GM12878 (cell line): ENCODE data around the gene FOXP4. TPM values are rescaled to one million over a fixed set of nuclear protein-coding genes. Genes with fewer than 3 reads are reported as not detected.

Experiments
- ATAC-seq: fragments of 200-7000 bp; cut with Tn5 transposase; 3 replicates; pipeline ENCODE4 v1.9.1; 2020; ENCODE audit warnings: mild to moderate bottlenecking, moderate library complexity
- BruUV-seq: library from RNA; stranded (reverse); fragments of 400-500 nt; replicated peaks from 2 replicates; lab custom pipeline; 2021; lab: Mats Ljungman, UMichigan
- CTCF ChIA-PET: fragments of 300-600 bp; sonication (Branson Sonifier 250); formaldehyde crosslinking; extraction: SDS; loops from one replicate; lab custom pipeline; 2021; ENCODE audit warnings: inconsistent platforms; lab: Yijun Ruan, JAX
- POLR2A ChIA-PET: fragments of 350-600 bp; formaldehyde crosslinking; extraction: SDS; loops from one replicate; lab custom pipeline; 2021; ENCODE audit warnings: inconsistent platforms; lab: Charles Lee
- RAD21 ChIA-PET: fragments of 300-600 bp; sonication (Branson Sonifier 250); formaldehyde crosslinking; loops from one replicate; lab custom pipeline; 2023; ENCODE audit warnings: antibody characterized with exemption; ENCODE audit not compliant: unreplicated experiment; lab: Charles Lee
- SMC1A ChIA-PET: fragments of 300-600 bp; sonication (Branson Sonifier 250); formaldehyde crosslinking; loops from one replicate; lab custom pipeline; 2023; ENCODE audit not compliant: unreplicated experiment, uncharacterized antibody; lab: Charles Lee
- DNase-seq: peaks from one replicate; pipeline ENCODE4 v3.0.0-alpha.2; 2011; ENCODE audit warnings: low read depth, low spot score
- FAIRE-seq: peaks from 3 replicates; lab custom pipeline; 2011; peaks lifted over from hg19 to GRCh38; lab: Jason Lieb, UNC
- H2AFZ ChIP-seq: 2 replicates; pipeline ENCODE4 v1.6.0; 2011; ENCODE audit warnings: low read depth, low read length, control low read depth; ENCODE audit not compliant: control insufficient read depth
- H3K27ac ChIP-seq: 2 replicates; pipeline ENCODE4 v1.5.1; 2011; ENCODE audit warnings: control low read depth; ENCODE audit not compliant: control insufficient read depth, insufficient read depth
- H3K27me3 ChIP-seq, 2 experiments: replicated peaks in 1 of 2; 2 replicates each; pipeline versions ENCODE4 v1.6.0 to v1.6.1; 2011; ENCODE audit warnings: low read length in 1 of 2; ENCODE audit not compliant: control insufficient read depth in 2 of 2, insufficient read depth in 2 of 2
- H3K36me3 ChIP-seq, 2 experiments: 2 replicates each; pipeline ENCODE4 v1.5.1; 2011; ENCODE audit warnings: low read length in 1 of 2; ENCODE audit not compliant: control insufficient read depth in 2 of 2, insufficient read depth in 2 of 2
- H3K4me1 ChIP-seq: 2 replicates; pipeline ENCODE4 v1.6.1; 2011; ENCODE audit warnings: mild to moderate bottlenecking, low read length, moderate library complexity, mixed read lengths; ENCODE audit not compliant: control insufficient read depth, insufficient read depth
- H3K4me2 ChIP-seq: 2 replicates; pipeline ENCODE4 v1.6.0; 2011; ENCODE audit warnings: control low read depth; ENCODE audit not compliant: control insufficient read depth, insufficient read depth
- H3K4me3 ChIP-seq: fragments of 200-600 bp; sonication (generic); 2 replicates; pipeline ENCODE4 v1.5.1; 2016
- H3K79me2 ChIP-seq: 2 replicates; pipeline ENCODE4 v1.6.0; 2011; ENCODE audit warnings: low read length; ENCODE audit not compliant: control insufficient read depth, insufficient read depth
- H3K9ac ChIP-seq: 2 replicates; pipeline ENCODE4 v1.8.0; 2011; ENCODE audit warnings: low read length, control low read depth, mixed read lengths; ENCODE audit not compliant: control insufficient read depth, insufficient read depth
- H3K9me3 ChIP-seq: replicated peaks from 3 replicates; pipeline ENCODE4 v1.5.1; 2011; ENCODE audit warnings: mild to moderate bottlenecking, low read length; ENCODE audit not compliant: control insufficient read depth, insufficient read depth
- H4K20me1 ChIP-seq: 2 replicates; pipeline ENCODE4 v1.6.0; 2011; ENCODE audit not compliant: control insufficient read depth, insufficient read depth
- ATF7 ChIP-seq: fragments of 450-650 bp; IDR thresholded peaks from 2 replicates; pipeline ENCODE4 v1.6.1; 2016; ENCODE audit warnings: low read depth, mild to moderate bottlenecking
- EZH2 ChIP-seq: IDR thresholded peaks from 2 replicates; pipeline ENCODE4 v1.6.1; 2012; ENCODE audit warnings: low read depth, mild to moderate bottlenecking, control low read depth, inconsistent platforms, low read length, borderline replicate concordance; ENCODE audit not compliant: control insufficient read depth
- FOXM1 ChIP-seq: IDR thresholded peaks from 2 replicates; pipeline ENCODE4 v1.6.1; 2012; ENCODE audit warnings: low read depth, mild to moderate bottlenecking, inconsistent platforms, low read length, moderate library complexity
- GATAD2B ChIP-seq: fragments of 450-650 bp; conservative IDR thresholded peaks from 2 replicates; pipeline ENCODE4 v1.6.1; 2017; ENCODE audit warnings: low read depth, mild to moderate bottlenecking, moderate library complexity
- HDGF ChIP-seq: fragments of 450-650 bp; IDR thresholded peaks from 2 replicates; pipeline ENCODE4 v1.6.1; 2016; ENCODE audit warnings: antibody characterized with exemption
- IKZF1 ChIP-seq: fragments of 450-650 bp; conservative IDR thresholded peaks from 2 replicates; pipeline ENCODE4 v1.6.1; 2017; ENCODE audit warnings: antibody characterized with exemption, mild to moderate bottlenecking
- NBN ChIP-seq: fragments of 450-650 bp; IDR thresholded peaks from 2 replicates; pipeline ENCODE4 v1.6.1; 2016
- NFXL1 ChIP-seq: fragments of 450-650 bp; IDR thresholded peaks from 2 replicates; pipeline ENCODE4 v1.6.1; 2017; ENCODE audit warnings: antibody characterized with exemption, mild to moderate bottlenecking, borderline replicate concordance
- POLR2A ChIP-seq: IDR thresholded peaks from 2 replicates; pipeline ENCODE4 v1.6.1; 2011; ENCODE audit warnings: low read depth, mild to moderate bottlenecking, low read length
- RAD21 ChIP-seq: IDR thresholded peaks from 2 replicates; pipeline ENCODE4 v1.6.1; 2011; ENCODE audit warnings: mild to moderate bottlenecking, low read depth, low read length, moderate library complexity; ENCODE audit not compliant: insufficient read depth
- SMARCA5 ChIP-seq: fragments of 450-650 bp; IDR thresholded peaks from 2 replicates; pipeline ENCODE4 v1.6.1; 2017; ENCODE audit warnings: mild to moderate bottlenecking
- SMC3 ChIP-seq: IDR thresholded peaks from 2 replicates; pipeline ENCODE4 v1.6.1; 2011; ENCODE audit warnings: low read length, improper control_type of control experiment, borderline replicate concordance
- YY1 ChIP-seq: IDR thresholded peaks from 2 replicates; pipeline ENCODE4 v1.6.1; 2011; ENCODE audit warnings: low read depth, mild to moderate bottlenecking, low read length
- ZNF217 ChIP-seq: fragments of 450-650 bp; IDR thresholded peaks from 2 replicates; pipeline ENCODE4 v1.6.1; 2017; ENCODE audit warnings: antibody characterized with exemption, mild to moderate bottlenecking
- WGBS: methylation state at CpG from one replicate; pipeline ENCODE4 v1.1.6; 2016; ENCODE audit warnings: low lambda C conversion rate; ENCODE audit not compliant: insufficient replicate concordance, insufficient coverage; ENCODE audit errors: missing lambda C conversion rate; 5-methylcytosine and 5-hydroxymethylcytosine counted together
- in situ Hi-C: fragments of 300-500 bp; cut with MboI; formaldehyde crosslinking; loops from 9 replicates; pipeline ENCODE4 v1.14.3; 2018; ENCODE audit warnings: mixed read lengths
- intact Hi-C: fragments of 100-400 bp; cut with micrococcal nuclease; formaldehyde crosslinking; loops from one replicate; pipeline ENCODE4 v1.14.2; 2022; ENCODE audit not compliant: unreplicated experiment
- polyA plus RNA-seq, 11 experiments: library from polyadenylated mRNA; depleted of rRNA in 4 of 11; unstranded in 6 of 11; stranded (reverse) in 5 of 11; fragments of >200 nt; fragmentation: Nextera tagmentation in 4 of 11; fragmentation: Illumina TruSeq in 1 of 11; extraction: Ambion mirVana in 4 of 11; extraction: Trizol in 1 of 11; gene quantifications; 1 replicate in 1 of 11; 2 replicates in 10 of 11; pipeline versions ENCODE4 v1.2.1 to v1.2.3, GENCODE V29; 2011 to 2016; ENCODE audit warnings: inconsistent platforms in 2 of 11, missing spikeins in 2 of 11, low read depth in 1 of 11
- total RNA-seq, 4 experiments: library from RNA; depleted of rRNA in 3 of 4; stranded (reverse); fragments of >200 nt in 3 of 4; fragmentation: Illumina TruSeq in 1 of 4; extraction: Trizol in 1 of 4; gene quantifications; 2 replicates each; pipeline versions ENCODE4 v1.2.1 to v1.2.3, GENCODE V29; 2013 to 2021
- TF ChIP-seq, protein P1 (sequence below), 3 experiments: IDR thresholded peaks in 2 of 3; conservative IDR thresholded peaks in 1 of 3; 2 replicates each; pipeline ENCODE4 v1.5.1; 2011; ENCODE audit warnings: low read depth in 3 of 3, low read length in 3 of 3, mild to moderate bottlenecking in 3 of 3, control low read depth in 2 of 3, moderate library complexity in 2 of 3, inconsistent platforms in 1 of 3, mixed read lengths in 1 of 3; ENCODE audit not compliant: control insufficient read depth in 2 of 3, insufficient read depth in 1 of 3; ENCODE audit errors: extremely low read depth in 1 of 3
- TF ChIP-seq, protein P2 (sequence below): IDR thresholded peaks from 2 replicates; pipeline ENCODE4 v1.6.1; 2012; ENCODE audit warnings: improper control_type of control experiment, low read depth, low read length; ENCODE audit not compliant: insufficient replicate concordance

The FOXP4 gene
- total and polyA plus RNA-seq, 10 of the 15 experiments (the other 5 are each of a cell fraction or from before 2014, with no cell fraction given), result 0.31 to 46.1 (median 2.3) TPM

DNA sequence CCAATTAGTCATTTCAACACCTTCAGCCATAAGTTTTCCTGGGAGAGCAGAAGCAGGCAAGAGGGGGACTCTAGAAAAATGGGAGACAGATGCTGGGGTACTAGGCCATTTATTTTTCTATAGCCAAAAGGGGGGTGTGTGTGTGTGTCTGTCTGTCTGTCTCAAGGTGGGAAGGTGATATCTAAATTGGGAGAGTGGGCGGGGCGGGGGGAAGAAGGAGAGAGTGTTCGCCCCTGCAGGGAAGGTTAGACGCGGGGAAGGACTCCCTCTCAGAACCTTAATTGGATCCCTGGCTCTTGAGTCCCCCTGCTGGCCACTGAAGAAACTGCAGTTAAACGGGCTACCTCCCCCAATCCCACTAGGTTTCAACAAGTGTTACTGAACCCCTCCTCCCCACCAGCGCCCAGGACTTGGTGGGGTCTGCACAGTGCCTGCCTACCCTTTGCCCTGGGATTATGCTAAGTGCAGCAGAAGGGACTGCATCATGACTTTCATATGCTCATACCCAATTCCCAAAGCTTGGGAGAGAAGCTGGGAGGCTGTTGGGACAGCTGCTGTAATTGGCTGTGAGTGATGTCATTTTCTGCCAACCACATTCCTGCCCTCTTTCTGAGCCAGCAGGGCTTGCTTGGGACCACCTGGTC lies 45.8 kb downstream of the FOXP4 start:
- no peak overlapping the region for H3K9ac ChIP-seq
- WGBS, result 10% methylated on average over 7 of the region's 7 CpGs
- H3K9me3 ChIP-seq, result no peaks in the 10 kb centered on the region
- ChIA-PET POLR2A (interaction anchor here (0.7 kb wide), 1 partner anchor 32 kb away, joined by 9 read pairs; no protein-coding TSS in a partner anchor), CTCF (interaction anchor here (0.6 to 8.1 kb wide), 11 partner anchors 9 to 285 kb away, joined by 3 to 117 read pairs (median 5); no protein-coding TSS in a partner anchor), RAD21 (interaction anchor here (0.7 to 7.8 kb wide), 5 partner anchors 11 to 224 kb away, joined by 3 to 57 read pairs (median 3); no protein-coding TSS in a partner anchor)
- H3K27ac ChIP-seq, result no peak overlapping the region
- no peak overlapping the region for H3K4me2 ChIP-seq
- no peaks in the 10 kb centered on the region for H4K20me1 ChIP-seq
- ATAC-seq, result peak; percentile 92
- intact Hi-C loops, result loop anchor here (1.0 to 5.0 kb wide), 6 partner anchors 31 to 223 kb away; partner anchors contain the start of gene FOXP4
- peak; percentile 86 for FAIRE-seq
- no peak overlapping the region for H2AFZ ChIP-seq
- H3K27me3 ChIP-seq, result no peaks in the 10 kb centered on the region
- TF ChIP-seq SMC3, result peak; percentile 93
- 0 out of 2 replicates have a peak, but pooled peaks have one; percentile 32 for TF ChIP-seq SMARCA5
- no peak for TF ChIP-seq GATAD2B
- TF ChIP-seq HDGF, result peak; percentile 70
- TF ChIP-seq NBN, result 0 out of 2 replicates have a peak, but pooled peaks have one; percentile 17
- no peak for TF ChIP-seq ZNF217
- 0 out of 2 replicates have a peak, but pooled peaks have one; percentile 14 for TF ChIP-seq IKZF1
- TF ChIP-seq POLR2A, result 0 out of 2 replicates have a peak, but pooled peaks have one; percentile 11
- peak; percentile 53; the same call in 1 of the 2 replicates for TF ChIP-seq FOXM1
- TF ChIP-seq, protein P1, sequence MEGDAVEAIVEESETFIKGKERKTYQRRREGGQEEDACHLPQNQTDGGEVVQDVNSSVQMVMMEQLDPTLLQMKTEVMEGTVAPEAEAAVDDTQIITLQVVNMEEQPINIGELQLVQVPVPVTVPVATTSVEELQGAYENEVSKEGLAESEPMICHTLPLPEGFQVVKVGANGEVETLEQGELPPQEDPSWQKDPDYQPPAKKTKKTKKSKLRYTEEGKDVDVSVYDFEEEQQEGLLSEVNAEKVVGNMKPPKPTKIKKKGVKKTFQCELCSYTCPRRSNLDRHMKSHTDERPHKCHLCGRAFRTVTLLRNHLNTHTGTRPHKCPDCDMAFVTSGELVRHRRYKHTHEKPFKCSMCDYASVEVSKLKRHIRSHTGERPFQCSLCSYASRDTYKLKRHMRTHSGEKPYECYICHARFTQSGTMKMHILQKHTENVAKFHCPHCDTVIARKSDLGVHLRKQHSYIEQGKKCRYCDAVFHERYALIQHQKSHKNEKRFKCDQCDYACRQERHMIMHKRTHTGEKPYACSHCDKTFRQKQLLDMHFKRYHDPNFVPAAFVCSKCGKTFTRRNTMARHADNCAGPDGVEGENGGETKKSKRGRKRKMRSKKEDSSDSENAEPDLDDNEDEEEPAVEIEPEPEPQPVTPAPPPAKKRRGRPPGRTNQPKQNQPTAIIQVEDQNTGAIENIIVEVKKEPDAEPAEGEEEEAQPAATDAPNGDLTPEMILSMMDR (IDR thresholded peaks at IDR 0.05 in 2 of 3, conservative IDR thresholded peaks at IDR 0.05 in 1 of 3; ENCODE audit: control insufficient read depth in 2 of 3, extremely low read depth in 1 of 3, insufficient read depth in 1 of 3, low read depth in 3 of 3, low read length in 3 of 3), result peak; percentile 86 to 96 (median 94); a peak in 5 of 6 replicates
- TF ChIP-seq EZH2, result no peak
- TF ChIP-seq, protein P2, sequence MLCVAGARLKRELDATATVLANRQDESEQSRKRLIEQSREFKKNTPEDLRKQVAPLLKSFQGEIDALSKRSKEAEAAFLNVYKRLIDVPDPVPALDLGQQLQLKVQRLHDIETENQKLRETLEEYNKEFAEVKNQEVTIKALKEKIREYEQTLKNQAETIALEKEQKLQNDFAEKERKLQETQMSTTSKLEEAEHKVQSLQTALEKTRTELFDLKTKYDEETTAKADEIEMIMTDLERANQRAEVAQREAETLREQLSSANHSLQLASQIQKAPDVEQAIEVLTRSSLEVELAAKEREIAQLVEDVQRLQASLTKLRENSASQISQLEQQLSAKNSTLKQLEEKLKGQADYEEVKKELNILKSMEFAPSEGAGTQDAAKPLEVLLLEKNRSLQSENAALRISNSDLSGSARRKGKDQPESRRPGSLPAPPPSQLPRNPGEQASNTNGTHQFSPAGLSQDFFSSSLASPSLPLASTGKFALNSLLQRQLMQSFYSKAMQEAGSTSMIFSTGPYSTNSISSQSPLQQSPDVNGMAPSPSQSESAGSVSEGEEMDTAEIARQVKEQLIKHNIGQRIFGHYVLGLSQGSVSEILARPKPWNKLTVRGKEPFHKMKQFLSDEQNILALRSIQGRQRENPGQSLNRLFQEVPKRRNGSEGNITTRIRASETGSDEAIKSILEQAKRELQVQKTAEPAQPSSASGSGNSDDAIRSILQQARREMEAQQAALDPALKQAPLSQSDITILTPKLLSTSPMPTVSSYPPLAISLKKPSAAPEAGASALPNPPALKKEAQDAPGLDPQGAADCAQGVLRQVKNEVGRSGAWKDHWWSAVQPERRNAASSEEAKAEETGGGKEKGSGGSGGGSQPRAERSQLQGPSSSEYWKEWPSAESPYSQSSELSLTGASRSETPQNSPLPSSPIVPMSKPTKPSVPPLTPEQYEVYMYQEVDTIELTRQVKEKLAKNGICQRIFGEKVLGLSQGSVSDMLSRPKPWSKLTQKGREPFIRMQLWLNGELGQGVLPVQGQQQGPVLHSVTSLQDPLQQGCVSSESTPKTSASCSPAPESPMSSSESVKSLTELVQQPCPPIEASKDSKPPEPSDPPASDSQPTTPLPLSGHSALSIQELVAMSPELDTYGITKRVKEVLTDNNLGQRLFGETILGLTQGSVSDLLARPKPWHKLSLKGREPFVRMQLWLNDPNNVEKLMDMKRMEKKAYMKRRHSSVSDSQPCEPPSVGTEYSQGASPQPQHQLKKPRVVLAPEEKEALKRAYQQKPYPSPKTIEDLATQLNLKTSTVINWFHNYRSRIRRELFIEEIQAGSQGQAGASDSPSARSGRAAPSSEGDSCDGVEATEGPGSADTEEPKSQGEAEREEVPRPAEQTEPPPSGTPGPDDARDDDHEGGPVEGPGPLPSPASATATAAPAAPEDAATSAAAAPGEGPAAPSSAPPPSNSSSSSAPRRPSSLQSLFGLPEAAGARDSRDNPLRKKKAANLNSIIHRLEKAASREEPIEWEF, result no peak
- peak; percentile 96 for TF ChIP-seq RAD21
- TF ChIP-seq YY1, result 0 out of 2 replicates have a peak, but pooled peaks have one; percentile 59
- peak; percentile 51; the same call in 1 of the 2 replicates for TF ChIP-seq ATF7
- TF ChIP-seq NFXL1, result no peak
- TF ChIP-seq, all 136 proteins: peak for 11
- peak; percentile 9 for DNase-seq
- SMC1A ChIA-PET, result interaction anchor here (0.7 to 4.0 kb wide), 4 partner anchors 91 to 223 kb away, joined by 3 to 36 read pairs (median 6); no protein-coding TSS in a partner anchor
- in situ Hi-C loops, result loop anchor here (5.0 kb wide), 3 partner anchors 130 to 220 kb away; no protein-coding TSS in a partner anchor
- Histone ChIP-seq H3K4me1 (no peaks in the 10 kb centered on the region), H3K4me3 (no peak overlapping the region), H3K79me2 (no peaks in the 10 kb centered on the region), H3K36me3 (peaks cover 2 to 17% of the 10 kb centered on the region in 2 experiments; a peak in 3 of 4 replicates)
- BruUV-seq, result TSS peak; percentile 31
